ENCODE measurements around the gene STMP1. TPM values are rescaled to one million over a fixed set of nuclear protein-coding genes. Genes with fewer than 3 reads are reported as not detected.

STMP1 gene
- polyA plus RNA-seq, 1 of the 3 experiments (the other 2 are of a cell fraction): 26.0 TPM

DNA sequence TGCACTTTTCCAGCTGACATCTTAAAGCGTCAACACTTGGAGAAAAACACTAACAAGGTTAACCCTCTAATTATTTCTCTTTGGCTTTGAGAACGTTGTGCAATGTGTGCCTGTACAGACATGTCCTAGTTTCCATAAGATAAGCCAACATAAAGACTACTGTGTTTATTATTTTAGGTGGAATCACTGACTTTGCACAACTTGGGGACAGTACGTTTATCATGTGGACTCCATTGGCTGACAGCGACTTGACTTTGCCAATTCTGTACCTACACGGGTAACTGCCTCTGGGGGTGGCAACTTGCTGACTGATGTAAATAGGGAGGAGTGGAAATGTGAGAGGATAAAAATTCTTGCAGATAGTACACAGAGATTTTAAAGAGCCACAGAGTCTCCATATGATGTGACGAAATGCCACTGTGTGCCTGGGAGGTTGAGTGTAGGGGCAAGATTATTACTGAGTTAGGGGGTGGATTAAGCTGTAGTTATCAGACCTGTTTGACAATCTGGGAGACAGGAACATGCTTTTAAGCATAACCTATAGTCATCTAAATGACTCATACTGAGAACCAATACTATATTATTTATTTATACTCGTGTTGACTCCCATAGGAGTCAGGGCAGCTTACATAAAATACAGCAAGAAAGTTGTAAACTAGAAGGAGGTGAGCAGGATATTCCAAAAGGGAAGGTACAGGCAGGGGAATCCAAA is 44.7 kb downstream of the STMP1 start:
- no peaks in the 10 kb centered on the region for H3K79me2 ChIP-seq (ENCODE audit: insufficient read depth)
- POLR2A ChIA-PET: interaction anchor here (0.9 kb wide), 1 partner anchor 25 kb away, joined by 4 read pairs; no protein-coding TSS in a partner anchor

DNA sequence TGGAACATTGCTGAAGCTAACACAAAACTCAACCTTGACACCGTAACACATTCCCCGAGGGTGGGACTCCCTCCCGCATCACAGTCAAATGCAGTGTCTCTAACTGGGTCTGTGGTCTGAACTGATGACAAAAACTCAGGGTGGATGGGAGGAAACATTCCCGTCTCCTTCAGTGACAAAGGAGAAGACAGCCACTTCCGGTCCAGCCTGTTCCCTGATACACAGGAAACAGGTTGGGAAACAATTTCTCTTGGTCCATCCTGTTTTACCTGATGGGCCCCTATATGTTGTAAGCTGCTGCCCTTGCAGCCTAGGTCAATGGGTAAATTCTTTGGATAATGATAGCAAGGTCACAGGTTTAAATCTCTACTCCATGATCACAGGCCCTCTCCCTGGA is 45.3 kb downstream of the STMP1 start:
- H4K20me1 ChIP-seq (ENCODE audit: insufficient read depth): no peaks in the 10 kb centered on the region
- peaks cover 10% of the 10 kb centered on the region for H3F3A ChIP-seq (replicated peaks; ENCODE audit: insufficient read depth)
- WGBS (ENCODE audit: low lambda C conversion rate): 99% methylated on average over 5 of the region's 5 CpGs
- no peak overlapping the region for H3K4me3 ChIP-seq (ENCODE audit: low read depth in 2 of 2, low read length in 1 of 2)
- no peak overlapping the region for H3K27ac ChIP-seq (ENCODE audit: low read depth in 2 of 2, low read length in 1 of 2)
- no peaks in the 10 kb centered on the region for H3K36me3 ChIP-seq (replicated peaks in 1 of 2; ENCODE audit: control insufficient read depth in 1 of 2, insufficient read depth in 2 of 2, low read length in 1 of 2)
- no peaks in the 10 kb centered on the region for H3K79me2 ChIP-seq (ENCODE audit: insufficient read depth)
- no peaks in the 10 kb centered on the region for H3K9me3 ChIP-seq
- ChIA-PET CTCF (interaction anchor here (0.8 to 4.0 kb wide), 3 partner anchors 35 to 62 kb away, joined by 3 to 46 read pairs (median 3); no protein-coding TSS in a partner anchor), POLR2A (interaction anchor here (0.9 kb wide), 1 partner anchor 25 kb away, joined by 4 read pairs; no protein-coding TSS in a partner anchor)
- H3K27me3 ChIP-seq (ENCODE audit: insufficient read depth): no peaks in the 10 kb centered on the region
- no peak overlapping the region for H2AFZ ChIP-seq (ENCODE audit: low read depth)
- DNase-seq: no peak
- H3K9me2 ChIP-seq: no peaks in the 10 kb centered on the region
- H3K9ac ChIP-seq: no peak overlapping the region
- H3K4me1 ChIP-seq (ENCODE audit: control insufficient read depth in 1 of 2, insufficient read depth in 2 of 2, low read depth in 1 of 2, low read length in 1 of 2): peaks cover 5 to 24% of the 10 kb centered on the region in 2 experiments; a peak in 2 of 4 replicates
- H3K4me2 ChIP-seq: no peak overlapping the region
- no peak for TF ChIP-seq RFX5 (IDR thresholded peaks at IDR 0.05; ENCODE audit: low read length)
- TF ChIP-seq, protein P1, sequence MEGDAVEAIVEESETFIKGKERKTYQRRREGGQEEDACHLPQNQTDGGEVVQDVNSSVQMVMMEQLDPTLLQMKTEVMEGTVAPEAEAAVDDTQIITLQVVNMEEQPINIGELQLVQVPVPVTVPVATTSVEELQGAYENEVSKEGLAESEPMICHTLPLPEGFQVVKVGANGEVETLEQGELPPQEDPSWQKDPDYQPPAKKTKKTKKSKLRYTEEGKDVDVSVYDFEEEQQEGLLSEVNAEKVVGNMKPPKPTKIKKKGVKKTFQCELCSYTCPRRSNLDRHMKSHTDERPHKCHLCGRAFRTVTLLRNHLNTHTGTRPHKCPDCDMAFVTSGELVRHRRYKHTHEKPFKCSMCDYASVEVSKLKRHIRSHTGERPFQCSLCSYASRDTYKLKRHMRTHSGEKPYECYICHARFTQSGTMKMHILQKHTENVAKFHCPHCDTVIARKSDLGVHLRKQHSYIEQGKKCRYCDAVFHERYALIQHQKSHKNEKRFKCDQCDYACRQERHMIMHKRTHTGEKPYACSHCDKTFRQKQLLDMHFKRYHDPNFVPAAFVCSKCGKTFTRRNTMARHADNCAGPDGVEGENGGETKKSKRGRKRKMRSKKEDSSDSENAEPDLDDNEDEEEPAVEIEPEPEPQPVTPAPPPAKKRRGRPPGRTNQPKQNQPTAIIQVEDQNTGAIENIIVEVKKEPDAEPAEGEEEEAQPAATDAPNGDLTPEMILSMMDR (IDR thresholded peaks at IDR 0.05): no peak
- no peak for TF ChIP-seq TAF1 (IDR thresholded peaks at IDR 0.05; ENCODE audit: borderline replicate concordance, low read depth, low read length)
- no peak for TF ChIP-seq SMC3 (IDR thresholded peaks at IDR 0.05; ENCODE audit: low read depth, low read length)
- no peak for TF ChIP-seq EZH2phosphoT487 (IDR thresholded peaks at IDR 0.05; ENCODE audit: borderline replicate concordance, low read depth)
- no peak for TF ChIP-seq NFIC (IDR thresholded peaks at IDR 0.05; ENCODE audit: borderline replicate concordance)
- TF ChIP-seq GABPA (IDR thresholded peaks at IDR 0.05; ENCODE audit: low read depth): no peak
- TF ChIP-seq, protein P2, sequence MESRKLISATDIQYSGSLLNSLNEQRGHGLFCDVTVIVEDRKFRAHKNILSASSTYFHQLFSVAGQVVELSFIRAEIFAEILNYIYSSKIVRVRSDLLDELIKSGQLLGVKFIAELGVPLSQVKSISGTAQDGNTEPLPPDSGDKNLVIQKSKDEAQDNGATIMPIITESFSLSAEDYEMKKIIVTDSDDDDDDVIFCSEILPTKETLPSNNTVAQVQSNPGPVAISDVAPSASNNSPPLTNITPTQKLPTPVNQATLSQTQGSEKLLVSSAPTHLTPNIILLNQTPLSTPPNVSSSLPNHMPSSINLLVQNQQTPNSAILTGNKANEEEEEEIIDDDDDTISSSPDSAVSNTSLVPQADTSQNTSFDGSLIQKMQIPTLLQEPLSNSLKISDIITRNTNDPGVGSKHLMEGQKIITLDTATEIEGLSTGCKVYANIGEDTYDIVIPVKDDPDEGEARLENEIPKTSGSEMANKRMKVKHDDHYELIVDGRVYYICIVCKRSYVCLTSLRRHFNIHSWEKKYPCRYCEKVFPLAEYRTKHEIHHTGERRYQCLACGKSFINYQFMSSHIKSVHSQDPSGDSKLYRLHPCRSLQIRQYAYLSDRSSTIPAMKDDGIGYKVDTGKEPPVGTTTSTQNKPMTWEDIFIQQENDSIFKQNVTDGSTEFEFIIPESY (IDR thresholded peaks at IDR 0.05; ENCODE audit: borderline replicate concordance, low read depth): no peak
- TF ChIP-seq RCOR1 (IDR thresholded peaks at IDR 0.05; ENCODE audit: low read length): no peak
- TF ChIP-seq, protein P3, sequence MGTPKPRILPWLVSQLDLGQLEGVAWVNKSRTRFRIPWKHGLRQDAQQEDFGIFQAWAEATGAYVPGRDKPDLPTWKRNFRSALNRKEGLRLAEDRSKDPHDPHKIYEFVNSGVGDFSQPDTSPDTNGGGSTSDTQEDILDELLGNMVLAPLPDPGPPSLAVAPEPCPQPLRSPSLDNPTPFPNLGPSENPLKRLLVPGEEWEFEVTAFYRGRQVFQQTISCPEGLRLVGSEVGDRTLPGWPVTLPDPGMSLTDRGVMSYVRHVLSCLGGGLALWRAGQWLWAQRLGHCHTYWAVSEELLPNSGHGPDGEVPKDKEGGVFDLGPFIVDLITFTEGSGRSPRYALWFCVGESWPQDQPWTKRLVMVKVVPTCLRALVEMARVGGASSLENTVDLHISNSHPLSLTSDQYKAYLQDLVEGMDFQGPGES (IDR thresholded peaks at IDR 0.05; ENCODE audit: low read depth, low read length): no peak

More for the DNA sequence above, 44.7 kb downstream of the STMP1 start:
- peaks cover 5 to 18% of the 10 kb centered on the region in 2 experiments; a peak in 2 of 4 replicates for H3K4me1 ChIP-seq (ENCODE audit: control insufficient read depth in 1 of 2, insufficient read depth in 2 of 2, low read depth in 1 of 2, low read length in 1 of 2)
- H3K4me2 ChIP-seq: no peak overlapping the region
- no peaks in the 10 kb centered on the region for H3K27me3 ChIP-seq (ENCODE audit: insufficient read depth)
- H4K20me1 ChIP-seq (ENCODE audit: insufficient read depth): no peaks in the 10 kb centered on the region
- H3F3A ChIP-seq (replicated peaks; ENCODE audit: insufficient read depth): peaks cover 10% of the 10 kb centered on the region
- WGBS (ENCODE audit: low lambda C conversion rate): 89% methylated on average over 7 of the region's 7 CpGs
- no peaks in the 10 kb centered on the region for H3K36me3 ChIP-seq (replicated peaks in 1 of 2; ENCODE audit: control insufficient read depth in 1 of 2, insufficient read depth in 2 of 2, low read length in 1 of 2)
- no peak for TF ChIP-seq EP300 (IDR thresholded peaks at IDR 0.05; ENCODE audit: borderline replicate concordance in 1 of 2, low read depth in 1 of 2, low read length in 1 of 2)
- no peak for TF ChIP-seq CHD2 (IDR thresholded peaks at IDR 0.05; ENCODE audit: low read length, partially characterized antibody)
- TF ChIP-seq, protein P2 (IDR thresholded peaks at IDR 0.05; ENCODE audit: borderline replicate concordance, low read depth): no peak
- no peak for TF ChIP-seq YY1 (IDR thresholded peaks at IDR 0.05; ENCODE audit: low read depth)
- no peak for TF ChIP-seq GABPA (IDR thresholded peaks at IDR 0.05; ENCODE audit: low read depth)
- no peak for TF ChIP-seq NFIC (IDR thresholded peaks at IDR 0.05; ENCODE audit: borderline replicate concordance)
- no peak for TF ChIP-seq PBX3 (IDR thresholded peaks at IDR 0.05)
- no peaks in the 10 kb centered on the region for H3K9me2 ChIP-seq
- no peak overlapping the region for H3K9ac ChIP-seq
- no peak overlapping the region for H2AFZ ChIP-seq (ENCODE audit: low read depth)
- CTCF ChIA-PET: interaction anchor here (0.8 to 4.0 kb wide), 6 partner anchors 12 to 94 kb away, joined by 3 to 46 read pairs (median 3); no protein-coding TSS in a partner anchor
- no peak overlapping the region for H3K4me3 ChIP-seq (ENCODE audit: low read depth in 2 of 2, low read length in 1 of 2)
- DNase-seq: no peak
- no peak overlapping the region; a peak in 1 of 4 replicates for H3K27ac ChIP-seq (ENCODE audit: low read depth in 2 of 2, low read length in 1 of 2)
- no peaks in the 10 kb centered on the region for H3K9me3 ChIP-seq
